HG03432 (cell line): Measurements from ENCODE around the gene RAB32.
A peak's percentile ranks its signal among the peaks of the same experiment; 100 is the strongest.
"Not testable (repeated sequence)": the region's sequence is repeated elsewhere in the genome, so short reads cannot be mapped to it uniquely, and the experiment has no call there.

Source experiments
- ATAC-seq: cut with Tn5 transposase; IDR thresholded peaks from one replicate; pipeline ENCODE4 v1.9.1; 2021; ENCODE audit warnings: mild to moderate bottlenecking, moderate library complexity; ENCODE audit not compliant: unreplicated experiment

RAB32 gene

DNA sequence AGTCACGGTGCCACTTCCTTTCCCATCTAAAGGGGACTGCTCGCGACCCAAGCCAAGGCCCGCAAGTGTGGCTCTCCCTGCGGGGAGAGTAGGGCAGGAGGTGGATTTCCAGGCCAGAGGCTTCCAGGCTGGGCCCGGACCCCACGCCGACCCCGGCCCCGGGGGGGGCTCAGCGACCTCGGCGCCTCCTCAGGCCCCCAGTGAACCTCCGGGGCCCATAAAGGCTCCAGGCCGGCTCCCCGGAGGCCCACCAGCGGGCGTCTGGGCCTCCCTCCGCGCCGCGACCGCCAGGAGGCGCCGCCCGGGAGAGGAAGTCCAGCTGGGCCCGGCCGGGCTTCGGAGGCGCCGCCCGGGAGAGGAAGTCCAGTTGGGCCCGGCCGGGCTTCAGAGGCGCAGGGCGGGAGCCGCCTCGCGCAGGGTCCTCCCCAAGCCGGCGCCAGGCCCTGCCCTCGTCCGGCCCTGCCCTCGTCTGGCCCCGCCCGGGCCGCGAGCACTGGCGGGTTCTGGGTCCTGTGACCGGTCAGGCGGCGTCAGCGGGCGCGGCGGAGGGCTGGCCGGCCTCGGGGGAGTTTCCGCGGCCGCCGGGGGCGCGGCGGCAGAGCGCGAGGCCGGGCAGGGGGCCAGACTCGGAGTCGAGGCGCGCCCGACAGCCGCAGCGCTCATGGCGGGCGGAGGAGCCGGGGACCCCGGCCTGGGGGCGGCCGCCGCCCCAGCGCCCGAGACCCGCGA is at the start of gene RAB32:
RAB32 (plus strand) TSS at position 623 of the 729 bp plus-strand sequence; CDS start at position 662, 39 bp downstream.
- ATAC-seq: peak; percentile 89

DNA sequence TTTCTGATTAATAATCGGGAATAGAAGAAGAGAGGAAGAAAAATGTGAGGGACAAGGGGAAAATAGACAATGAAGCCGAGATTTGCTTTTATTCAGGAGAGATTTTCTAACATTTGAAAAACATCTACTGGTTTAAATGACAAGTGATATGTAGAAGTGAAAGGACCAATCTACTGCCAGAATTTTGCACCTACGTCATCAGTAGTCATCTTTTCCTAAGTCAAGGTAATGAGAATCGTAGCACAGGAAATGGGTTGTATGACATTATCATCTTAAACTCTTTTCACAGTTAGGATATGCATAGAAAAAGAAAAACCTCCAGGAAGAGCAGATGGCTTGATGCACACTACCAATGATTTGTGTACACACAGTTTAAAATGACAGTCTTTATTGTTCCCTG is 45.3 kb upstream of the RAB32 start:
- ATAC-seq: no peak

DNA sequence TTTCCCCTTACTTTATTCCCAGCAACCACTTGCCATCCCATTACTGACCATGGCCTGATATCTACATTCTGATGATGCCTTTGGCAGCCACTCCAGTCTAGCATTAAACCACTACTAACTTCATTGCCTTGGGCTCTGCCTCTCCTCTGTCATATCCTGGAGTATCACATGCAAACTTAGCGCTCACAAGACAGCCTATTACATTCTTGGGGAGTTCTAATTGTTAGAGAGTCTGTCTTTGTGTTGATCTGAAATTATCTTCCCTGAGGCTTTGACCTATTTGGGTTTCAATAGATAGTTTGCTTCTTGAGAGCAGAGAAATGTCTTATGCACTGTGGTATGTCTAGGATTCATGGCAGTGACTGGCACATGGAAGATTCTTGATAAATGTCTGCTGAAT is 40.5 kb upstream of the RAB32 start:
- ATAC-seq: no peak

DNA sequence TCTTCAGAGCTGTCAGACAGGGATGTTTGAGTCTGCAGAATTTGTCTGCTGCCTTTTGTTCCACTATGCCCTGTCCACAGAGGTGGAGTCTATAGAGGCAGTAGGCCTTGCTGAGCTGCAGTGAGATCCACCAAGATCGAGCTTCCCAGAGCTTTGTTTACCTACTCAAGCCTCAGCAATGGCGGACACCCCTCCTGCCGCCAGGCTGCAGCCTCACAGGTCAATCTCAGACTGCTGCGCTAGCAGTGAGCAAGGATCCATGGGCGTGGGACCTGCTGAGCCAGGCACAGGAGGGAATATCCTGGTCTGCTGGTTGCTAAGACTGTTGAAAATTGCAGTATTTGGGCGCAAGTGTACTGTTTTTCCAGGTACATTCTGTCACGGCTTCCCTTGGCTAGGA is 28.4 kb upstream of the RAB32 start:
- ATAC-seq: no peak

DNA sequence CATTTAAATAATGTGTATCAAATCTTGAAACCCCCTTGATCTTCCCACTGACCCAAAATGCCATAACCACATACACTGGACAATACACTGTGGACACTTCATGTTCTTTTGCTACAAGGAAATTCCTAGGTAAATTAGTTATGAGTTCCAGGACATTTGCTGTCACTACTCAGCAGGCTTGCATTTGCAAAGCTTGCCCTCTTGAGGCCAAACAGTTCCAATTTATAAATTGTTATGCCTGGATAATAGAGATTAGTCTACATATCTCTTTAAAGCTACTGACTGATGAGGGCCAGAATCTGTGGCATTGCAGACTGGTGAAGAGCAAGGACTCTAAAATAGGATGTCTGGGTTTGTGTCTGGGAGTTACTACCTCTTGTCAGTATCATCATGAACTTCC is 17.4 kb upstream of the RAB32 start:
- ATAC-seq: no peak

DNA sequence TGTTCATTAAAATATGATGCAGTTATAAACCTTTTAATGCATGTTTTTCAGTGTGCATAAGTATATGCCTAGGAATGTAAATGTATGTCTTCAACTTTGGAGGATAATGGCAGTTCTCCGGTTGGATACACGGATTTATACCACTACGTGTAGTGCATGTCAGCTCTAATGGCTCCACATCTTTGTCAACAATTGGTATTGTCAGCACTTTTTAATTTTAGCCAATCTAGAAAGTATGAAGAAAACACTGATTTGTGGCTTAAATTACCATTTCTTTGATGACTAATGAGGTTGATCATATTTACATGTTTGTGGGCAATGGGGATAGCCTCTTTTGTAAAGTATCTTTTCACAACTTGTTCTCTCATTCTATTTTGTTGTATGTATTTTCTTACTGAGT is 10.9 kb upstream of the RAB32 start:
- ATAC-seq: no peak

DNA sequence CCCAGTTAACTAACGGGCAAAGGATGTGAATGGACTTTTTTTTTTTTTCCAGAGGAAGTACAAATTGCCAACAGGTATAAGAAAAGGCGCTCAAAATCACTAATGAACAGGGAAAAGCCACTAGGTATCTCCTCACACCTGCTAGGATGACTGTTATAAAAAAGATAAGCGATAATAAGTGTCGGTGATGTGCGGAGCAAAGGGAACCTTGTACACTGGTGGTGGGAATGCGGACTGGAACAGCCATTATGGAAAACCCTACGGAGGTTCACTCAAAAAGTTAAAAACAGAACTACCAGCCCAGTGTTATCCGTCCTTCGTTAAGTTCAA is 787 bp upstream of the RAB32 start:
- no peak for ATAC-seq

DNA sequence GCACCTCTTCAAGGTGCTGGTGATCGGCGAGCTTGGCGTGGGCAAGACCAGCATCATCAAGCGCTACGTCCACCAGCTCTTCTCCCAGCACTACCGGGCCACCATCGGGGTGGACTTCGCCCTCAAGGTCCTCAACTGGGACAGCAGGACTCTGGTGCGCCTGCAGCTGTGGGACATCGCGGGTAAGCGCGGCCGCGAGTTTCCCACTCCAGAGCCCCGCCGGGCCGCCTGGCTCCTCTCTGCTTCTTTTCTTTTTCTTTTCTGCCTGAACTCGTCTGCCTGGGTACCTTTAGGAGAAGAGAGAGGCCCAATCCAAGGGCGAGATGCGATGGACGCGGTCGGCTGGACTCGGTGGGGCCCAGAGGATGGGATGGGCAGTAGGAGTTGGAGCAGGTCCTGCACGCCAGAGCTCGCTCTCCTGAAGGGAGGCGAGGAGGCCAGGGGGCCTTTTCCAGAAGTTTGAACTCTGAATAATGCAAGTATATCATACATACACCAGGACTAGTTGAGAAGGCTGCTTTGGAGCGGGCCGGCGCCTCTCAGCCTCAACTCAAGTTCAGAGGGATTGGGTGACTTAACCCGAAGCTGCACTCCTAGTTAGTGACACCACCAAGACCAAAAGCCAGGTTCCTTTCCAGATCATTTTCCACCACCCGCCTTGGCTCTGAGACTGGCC is 445 bp downstream of the RAB32 start:
- ATAC-seq: peak; percentile 21

DNA sequence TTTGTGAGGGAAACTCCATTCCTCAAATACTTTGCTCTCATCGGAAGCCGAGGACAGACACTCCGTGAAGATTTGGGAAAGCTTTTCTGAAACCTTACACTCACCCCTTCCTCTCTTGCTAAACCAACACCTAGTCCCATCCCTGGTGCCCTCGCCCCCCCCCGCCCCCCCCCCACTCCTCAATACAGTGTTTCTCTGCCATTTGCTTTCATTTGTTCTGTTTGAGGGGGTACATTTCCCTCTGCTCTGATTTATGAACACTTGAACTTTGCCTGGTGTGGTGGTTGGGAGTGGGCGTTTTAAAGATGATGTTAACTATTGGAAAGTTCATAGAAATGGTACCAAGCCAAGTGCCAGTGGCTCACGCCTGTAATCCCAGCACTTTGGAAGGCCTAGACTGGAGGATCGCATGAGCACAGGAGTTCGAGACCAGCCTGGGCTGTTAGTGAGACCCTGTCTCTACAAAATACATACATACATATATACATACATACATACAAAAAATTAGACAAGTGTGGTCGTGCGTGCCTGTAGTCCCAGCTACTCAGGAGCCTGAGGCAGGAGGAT is 1.1 kb downstream of the RAB32 start:
- no peak for ATAC-seq

DNA sequence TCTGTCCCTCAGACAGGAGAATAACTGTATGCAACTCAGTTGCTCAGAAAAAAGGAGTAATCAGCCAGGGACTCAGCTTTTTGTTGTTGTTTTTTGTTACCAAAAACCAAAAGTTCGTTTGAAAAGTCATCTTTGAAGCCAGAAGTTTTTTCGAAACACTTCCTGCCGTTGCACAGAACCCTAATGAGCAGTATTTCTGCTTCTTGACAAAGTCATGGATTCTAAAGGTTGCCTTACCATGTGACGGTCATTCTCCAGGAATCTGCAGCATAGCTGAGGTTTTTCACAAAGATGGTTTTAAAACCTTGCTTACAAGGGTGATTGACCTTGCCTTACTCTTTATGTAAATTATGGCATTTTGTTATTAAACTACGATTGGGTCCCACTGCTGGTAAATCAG is 1.9 kb downstream of the RAB32 start:
- no peak for ATAC-seq

DNA sequence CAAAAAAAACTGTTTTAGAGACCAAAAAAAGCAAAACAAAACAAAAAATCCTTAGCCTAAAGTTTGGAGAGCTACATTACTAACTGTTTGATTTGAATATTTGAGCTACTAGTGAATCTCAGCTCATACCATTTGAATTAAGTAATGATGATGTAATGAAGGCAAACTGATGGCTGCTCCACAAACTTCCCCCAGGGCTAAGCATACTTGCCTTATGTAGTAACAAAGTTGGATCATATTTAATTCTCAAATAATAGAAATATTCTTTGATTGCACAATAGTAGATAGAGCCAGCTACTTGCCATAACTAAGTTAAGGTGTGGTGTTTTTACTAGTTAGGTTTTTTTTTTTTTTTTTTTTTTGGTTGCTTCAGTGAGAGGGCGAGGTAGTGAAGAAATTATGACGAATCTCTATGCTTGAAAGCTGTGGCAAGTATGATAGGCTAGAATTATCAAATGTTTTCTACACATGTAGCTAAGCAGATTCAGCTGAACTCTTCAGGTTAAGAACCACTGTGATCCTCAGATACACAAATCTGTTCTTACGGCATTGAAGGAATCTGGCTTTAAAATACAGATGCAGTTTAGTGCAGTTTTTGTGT is 2.9 kb downstream of the RAB32 start:
- ATAC-seq: no peak

DNA sequence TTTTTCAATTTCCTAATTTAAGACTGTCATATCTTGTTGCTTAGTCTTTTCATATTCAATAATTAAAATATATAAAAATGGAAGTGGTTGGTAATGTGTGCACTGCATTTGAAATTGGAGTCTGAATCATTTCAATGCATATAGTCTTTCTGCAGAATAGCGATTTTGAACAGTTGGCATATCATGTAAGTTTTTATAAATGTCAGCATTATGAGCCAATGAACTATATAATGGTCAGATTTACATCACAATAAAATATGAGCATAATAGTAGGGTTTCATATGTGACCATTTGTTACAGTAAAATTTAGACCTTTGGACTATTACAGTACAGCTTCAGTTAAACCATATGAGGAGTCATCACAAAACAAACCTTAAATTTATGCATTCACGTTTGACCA is 4.3 kb downstream of the RAB32 start:
- ATAC-seq: no peak

DNA sequence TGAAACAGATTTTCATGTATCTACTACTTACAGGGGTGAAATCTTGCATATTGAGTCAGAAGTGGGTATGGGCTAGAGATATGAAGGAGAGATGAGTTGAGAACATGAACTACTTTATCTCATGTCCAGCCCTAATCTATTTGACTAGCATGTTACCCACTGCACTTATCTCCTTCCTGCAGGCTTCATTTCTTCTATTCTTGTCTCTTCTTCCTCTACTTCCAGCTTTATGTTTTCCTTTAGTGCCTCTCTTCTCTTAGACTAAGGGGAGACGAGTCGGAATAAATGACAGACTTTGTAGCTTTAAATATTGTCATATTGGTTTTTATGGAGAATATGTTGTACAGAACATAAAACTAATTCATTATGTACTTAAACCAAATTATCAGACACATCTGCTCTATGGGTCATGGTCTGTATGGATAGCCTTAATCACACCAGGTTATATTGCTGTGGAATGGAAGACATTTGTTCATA is 5.3 kb downstream of the RAB32 start:
- no peak for ATAC-seq

DNA sequence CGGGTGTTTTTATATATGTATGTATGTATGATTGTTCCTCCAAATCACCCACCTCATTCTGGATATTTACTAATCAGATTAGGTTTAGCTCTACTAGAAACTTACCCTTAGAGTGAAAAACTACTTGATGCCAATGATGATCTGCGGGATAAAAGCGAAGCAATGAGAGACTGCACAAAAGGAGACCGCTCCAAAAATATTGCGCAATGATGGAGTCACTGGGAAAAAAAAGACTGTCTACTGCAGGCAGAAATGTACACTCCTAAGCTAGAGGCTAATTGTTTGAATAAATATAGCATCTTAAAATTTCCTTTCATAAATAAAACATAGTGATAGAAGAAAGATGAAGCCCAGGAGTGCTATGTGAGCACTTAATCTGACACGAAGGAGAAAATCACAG is 7.3 kb downstream of the RAB32 start:
- ATAC-seq: no peak

DNA sequence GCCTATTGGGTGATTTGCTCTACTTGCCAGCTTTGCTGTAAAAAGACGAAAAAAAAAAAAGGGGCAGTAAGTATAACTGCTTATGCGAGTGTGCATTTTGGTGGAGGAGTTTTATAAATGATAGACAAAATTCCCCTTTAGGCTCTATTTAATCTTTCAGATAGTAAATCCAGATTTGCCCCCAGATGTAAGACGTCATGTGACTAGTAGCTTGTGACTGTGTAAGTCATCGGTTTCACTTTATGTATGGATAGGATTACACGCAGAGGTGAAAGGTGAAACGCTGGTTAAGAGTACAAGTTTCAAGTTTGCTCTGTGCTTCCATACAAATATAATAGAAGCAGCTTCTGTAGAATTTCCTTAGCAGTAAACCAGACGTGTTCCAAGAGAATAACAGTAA is 7.9 kb downstream of the RAB32 start:
- peak; percentile 45 for ATAC-seq

DNA sequence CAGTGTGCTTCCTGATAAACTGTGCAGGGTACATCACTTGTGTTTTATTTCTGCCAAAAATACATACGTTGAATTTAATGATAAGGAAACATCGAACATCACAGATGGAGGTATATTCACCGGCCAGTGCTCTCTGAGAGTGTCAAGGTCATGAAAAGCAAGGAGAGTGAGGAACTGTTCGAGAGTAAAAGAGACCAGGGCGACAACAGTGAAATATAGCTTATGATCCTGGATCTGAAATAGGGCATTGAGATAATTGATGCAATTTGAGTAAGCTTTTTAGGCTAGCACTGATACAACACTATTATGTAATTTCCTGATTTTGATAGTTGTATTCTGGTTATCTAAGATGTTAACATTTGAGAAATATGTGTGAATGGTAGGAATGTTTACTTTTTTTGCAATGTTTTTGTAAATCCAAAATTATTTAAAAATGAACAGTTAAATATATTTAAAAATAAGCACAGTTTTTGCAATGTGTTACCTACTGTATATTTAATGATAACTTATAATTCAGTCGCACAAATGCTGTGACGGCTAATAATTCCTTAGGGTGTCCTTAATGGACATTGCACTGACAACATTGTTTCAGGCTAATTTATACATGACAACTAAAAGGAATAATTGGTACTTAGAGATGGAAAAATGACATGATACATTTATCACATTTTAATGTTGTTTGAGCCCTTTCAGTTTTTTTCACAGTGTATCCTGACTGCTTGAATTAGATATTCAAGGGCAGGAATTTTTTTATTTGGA is 9.9 kb downstream of the RAB32 start:
- no peak for ATAC-seq

DNA sequence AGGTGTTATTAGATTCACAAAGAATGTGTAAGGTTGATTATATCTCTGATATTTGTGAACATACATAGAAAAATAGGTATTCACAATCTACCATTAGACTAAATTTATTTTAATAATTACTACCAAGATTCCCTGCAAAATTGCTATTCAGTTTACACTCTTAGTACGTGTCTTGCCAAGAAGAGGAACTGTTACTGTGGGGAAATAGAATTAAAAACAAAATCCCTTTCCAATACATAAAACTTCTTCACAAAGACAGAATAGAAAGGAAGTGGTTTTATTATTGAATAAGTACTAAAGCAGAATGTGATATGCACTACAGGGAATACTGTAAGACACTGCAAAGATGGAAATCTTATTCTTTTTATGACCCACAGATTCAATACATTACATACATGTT is 17.0 kb downstream of the RAB32 start:
- no peak for ATAC-seq

DNA sequence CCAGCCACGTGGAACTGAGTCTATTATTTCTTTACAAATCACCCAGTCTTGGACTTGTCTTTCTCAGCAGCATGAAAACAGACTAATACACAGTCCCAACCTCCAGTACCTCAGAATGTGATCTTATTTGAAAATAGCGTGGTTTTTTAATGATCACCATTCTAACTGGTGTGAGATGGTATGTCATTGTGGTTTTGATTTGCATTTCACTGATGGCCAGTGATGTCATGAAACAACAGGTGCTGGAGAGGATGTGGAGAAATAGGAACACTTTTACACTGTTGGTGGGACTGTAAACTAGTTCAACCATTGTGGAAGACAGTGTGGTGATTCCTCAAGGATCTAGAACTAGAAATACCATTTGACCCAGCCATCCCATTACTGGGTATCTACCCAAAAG is 23.0 kb downstream of the RAB32 start:
- ATAC-seq: not testable (repeated sequence)

DNA sequence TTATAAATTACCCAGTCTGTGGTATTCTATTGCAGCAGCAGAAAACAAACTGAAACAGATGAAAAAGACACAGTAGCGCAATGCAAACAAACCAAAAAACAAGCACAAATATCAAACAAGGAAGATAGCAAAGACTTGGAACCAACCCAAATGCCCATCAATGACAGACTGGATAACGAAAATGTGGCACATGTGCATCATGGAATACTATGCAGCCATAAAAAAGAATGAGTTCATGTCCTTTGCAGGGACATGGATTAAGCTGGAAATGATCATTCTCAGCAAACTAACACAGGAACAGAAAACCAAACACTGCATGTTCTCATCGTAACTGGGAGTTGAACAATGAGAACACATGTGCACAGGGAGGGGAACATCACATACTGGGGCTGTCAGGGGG is 25.0 kb downstream of the RAB32 start:
- ATAC-seq: not testable (repeated sequence)

DNA sequence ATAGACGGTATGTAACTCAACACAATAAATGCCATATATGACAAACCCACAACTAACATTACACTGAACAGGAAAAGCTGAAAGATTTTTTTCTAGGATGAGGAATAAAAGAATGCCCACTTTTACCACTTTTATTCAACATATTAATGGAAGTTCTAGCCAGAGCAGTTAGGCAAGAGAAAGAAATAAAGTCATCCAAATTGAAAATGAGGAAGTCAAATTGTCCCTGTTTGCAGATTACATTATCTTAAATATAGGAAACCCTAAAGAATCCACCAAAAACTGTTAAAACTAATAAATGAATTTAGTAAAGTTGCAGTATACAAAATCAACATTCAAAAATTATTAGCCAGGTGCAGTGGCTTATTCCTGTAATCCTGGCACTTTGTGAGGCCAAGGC is 30.6 kb downstream of the RAB32 start:
- ATAC-seq: no peak

DNA sequence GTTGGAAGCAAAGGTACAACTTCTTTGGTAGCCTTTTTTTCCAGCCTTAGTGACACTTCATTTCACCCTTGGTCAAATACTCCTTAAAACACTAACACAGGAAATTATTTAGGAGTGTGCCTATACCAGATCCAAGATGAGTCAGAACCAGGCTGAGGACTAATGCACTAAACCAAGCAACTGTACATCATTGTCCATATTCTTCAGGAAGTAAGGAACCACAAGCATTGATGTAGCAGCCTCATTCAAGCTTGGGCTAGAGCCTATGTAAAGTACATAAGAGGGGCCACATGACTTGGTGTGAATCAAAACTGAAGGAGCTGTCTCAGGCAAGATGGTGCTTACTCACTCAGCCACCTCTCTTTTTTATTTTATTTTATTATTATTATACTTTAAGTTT is 34.4 kb downstream of the RAB32 start:
- no peak for ATAC-seq
